Uterus (tissue), 4 donors: ENCODE data around the gene NAV1. TPM values are rescaled to one million over a fixed set of nuclear protein-coding genes. Genes with fewer than 3 reads are reported as not detected.
A peak's percentile ranks its signal among the peaks of the same experiment; 100 is the strongest.

Experiments used
- DNase-seq, 2 donors: peaks; one replicate each; pipeline ENCODE4 v3.0.0-alpha.2; 2019 to 2020
- H3K27ac ChIP-seq, 2 donors: fragments of 200-600 bp; sonication (generic); 1 replicate in 1 of 2; 2 replicates in 1 of 2; pipeline ENCODE4 v1.5.1; 2016 to 2018
- H3K27me3 ChIP-seq, 2 donors: fragments of 200-600 bp; sonication (generic); one replicate each; pipeline ENCODE4 v1.5.1; 2018 to 2019; ENCODE audit warnings: control low read depth in 1 of 2
- H3K36me3 ChIP-seq, 2 donors: fragments of 200-600 bp; sonication (generic); one replicate each; pipeline ENCODE4 v1.5.1; 2019; ENCODE audit warnings: control low read depth in 1 of 2
- H3K4me1 ChIP-seq, 2 donors: fragments of 200-600 bp; sonication (generic); one replicate each; pipeline ENCODE4 v1.5.1; 2018 to 2019; ENCODE audit warnings: control low read depth in 1 of 2
- H3K4me3 ChIP-seq, 2 donors: fragments of 200-600 bp; sonication (generic); 1 replicate in 1 of 2; 2 replicates in 1 of 2; pipeline ENCODE4 v1.5.1; 2018 to 2019; ENCODE audit warnings: mild to moderate bottlenecking in 1 of 2
- H3K9me3 ChIP-seq, 2 donors: fragments of 200-600 bp; sonication (generic); one replicate each; pipeline ENCODE4 v1.5.1; 2019; ENCODE audit warnings: control low read depth in 1 of 2
- POLR2A ChIP-seq, 2 donors: fragments of 450-650 bp; IDR thresholded peaks; one replicate each; pipeline ENCODE4 v1.6.1; 2016; ENCODE audit warnings: antibody characterized with exemption in 2 of 2, mild to moderate bottlenecking in 1 of 2, moderate library complexity in 1 of 2
- intact Hi-C: fragments of 100-400 bp; cut with DNase I; formaldehyde crosslinking; loops from one replicate; pipeline ENCODE4 v1.15.1; 2023; ENCODE audit warnings: low total_unique reads
- total RNA-seq, 4 donors: library from RNA; depleted of rRNA in 3 of 4; stranded (reverse); fragments of >200 nt in 3 of 4; gene quantifications; one replicate each; pipeline versions ENCODE4 v1.1.0 to v1.2.4, GENCODE V29; 2014 to 2023
- TF ChIP-seq, protein P1 (sequence below), 4 experiments: fragments of 200-600 bp in 2 of 4; fragments of 450-650 bp in 2 of 4; sonication (generic) in 2 of 4; IDR thresholded peaks; one replicate each; pipeline ENCODE4 v1.5.1; 2016 to 2019; ENCODE audit warnings: antibody characterized with exemption in 4 of 4, mild to moderate bottlenecking in 2 of 4, moderate library complexity in 1 of 4
- donor health status: DM: yes; HTN: yes; CAD: no.

NAV1 gene
- total RNA-seq, 4 donors from 2014 or later = 25.1 to 86.1 (median 58.5) TPM

GRCh38 chr1:201501812-201502510, 37.0 kb upstream of the NAV1 start:
- intact Hi-C loops = no loop called here
- peaks cover 8 to 18% of the 10 kb centered on the region in 2 donors for H3K4me1 ChIP-seq

DNA sequence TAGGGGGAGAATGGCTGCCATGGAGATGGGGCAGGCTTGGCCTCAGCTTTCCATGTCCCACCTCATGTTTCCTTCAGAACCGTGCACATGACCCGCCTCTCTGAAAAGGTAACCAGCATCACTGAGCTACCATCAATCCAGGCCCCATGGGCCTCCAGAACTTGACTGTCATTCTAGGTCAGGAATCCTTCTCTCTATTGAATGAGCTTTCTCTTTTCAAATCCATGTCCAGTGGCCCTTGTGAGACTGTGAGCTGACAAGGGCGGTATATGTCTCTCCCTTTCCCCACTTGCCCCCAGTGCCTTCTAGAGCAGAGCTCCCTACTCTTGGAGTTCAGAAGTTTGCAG, 36.4 kb upstream of the NAV1 start:
- peaks cover 10 to 18% of the 10 kb centered on the region in 2 donors for H3K4me1 ChIP-seq
- no peak for DNase-seq
- H3K36me3 ChIP-seq = no peaks in the 10 kb centered on the region
- intact Hi-C loops = no loop called here
- no peak for TF ChIP-seq POLR2A (IDR thresholded peaks at IDR 0.05)
- TF ChIP-seq, protein P1, sequence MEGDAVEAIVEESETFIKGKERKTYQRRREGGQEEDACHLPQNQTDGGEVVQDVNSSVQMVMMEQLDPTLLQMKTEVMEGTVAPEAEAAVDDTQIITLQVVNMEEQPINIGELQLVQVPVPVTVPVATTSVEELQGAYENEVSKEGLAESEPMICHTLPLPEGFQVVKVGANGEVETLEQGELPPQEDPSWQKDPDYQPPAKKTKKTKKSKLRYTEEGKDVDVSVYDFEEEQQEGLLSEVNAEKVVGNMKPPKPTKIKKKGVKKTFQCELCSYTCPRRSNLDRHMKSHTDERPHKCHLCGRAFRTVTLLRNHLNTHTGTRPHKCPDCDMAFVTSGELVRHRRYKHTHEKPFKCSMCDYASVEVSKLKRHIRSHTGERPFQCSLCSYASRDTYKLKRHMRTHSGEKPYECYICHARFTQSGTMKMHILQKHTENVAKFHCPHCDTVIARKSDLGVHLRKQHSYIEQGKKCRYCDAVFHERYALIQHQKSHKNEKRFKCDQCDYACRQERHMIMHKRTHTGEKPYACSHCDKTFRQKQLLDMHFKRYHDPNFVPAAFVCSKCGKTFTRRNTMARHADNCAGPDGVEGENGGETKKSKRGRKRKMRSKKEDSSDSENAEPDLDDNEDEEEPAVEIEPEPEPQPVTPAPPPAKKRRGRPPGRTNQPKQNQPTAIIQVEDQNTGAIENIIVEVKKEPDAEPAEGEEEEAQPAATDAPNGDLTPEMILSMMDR (IDR thresholded peaks at IDR 0.05) = no peak
- no peaks in the 10 kb centered on the region for H3K27me3 ChIP-seq
- H3K9me3 ChIP-seq = no peaks in the 10 kb centered on the region
- H3K27ac ChIP-seq = peak overlapping the region; percentile 97 to 99
- H3K4me3 ChIP-seq = peak overlapping the region; percentile 25 to 93

More at GRCh38 chr1:201501812-201502510, 37.0 kb upstream of the NAV1 start:
- TF ChIP-seq, protein P1 (IDR thresholded peaks at IDR 0.05) = no peak
- peak in 1 of 2 donors; percentile 8 for TF ChIP-seq POLR2A (IDR thresholded peaks at IDR 0.05)
- no peaks in the 10 kb centered on the region for H3K36me3 ChIP-seq
- H3K4me3 ChIP-seq = peak overlapping the region; percentile 25 to 93
- no peaks in the 10 kb centered on the region for H3K9me3 ChIP-seq
- no peaks in the 10 kb centered on the region for H3K27me3 ChIP-seq
- peak; percentile 49 to 69 for DNase-seq
- peak overlapping the region; percentile 97 to 99 for H3K27ac ChIP-seq

DNA sequence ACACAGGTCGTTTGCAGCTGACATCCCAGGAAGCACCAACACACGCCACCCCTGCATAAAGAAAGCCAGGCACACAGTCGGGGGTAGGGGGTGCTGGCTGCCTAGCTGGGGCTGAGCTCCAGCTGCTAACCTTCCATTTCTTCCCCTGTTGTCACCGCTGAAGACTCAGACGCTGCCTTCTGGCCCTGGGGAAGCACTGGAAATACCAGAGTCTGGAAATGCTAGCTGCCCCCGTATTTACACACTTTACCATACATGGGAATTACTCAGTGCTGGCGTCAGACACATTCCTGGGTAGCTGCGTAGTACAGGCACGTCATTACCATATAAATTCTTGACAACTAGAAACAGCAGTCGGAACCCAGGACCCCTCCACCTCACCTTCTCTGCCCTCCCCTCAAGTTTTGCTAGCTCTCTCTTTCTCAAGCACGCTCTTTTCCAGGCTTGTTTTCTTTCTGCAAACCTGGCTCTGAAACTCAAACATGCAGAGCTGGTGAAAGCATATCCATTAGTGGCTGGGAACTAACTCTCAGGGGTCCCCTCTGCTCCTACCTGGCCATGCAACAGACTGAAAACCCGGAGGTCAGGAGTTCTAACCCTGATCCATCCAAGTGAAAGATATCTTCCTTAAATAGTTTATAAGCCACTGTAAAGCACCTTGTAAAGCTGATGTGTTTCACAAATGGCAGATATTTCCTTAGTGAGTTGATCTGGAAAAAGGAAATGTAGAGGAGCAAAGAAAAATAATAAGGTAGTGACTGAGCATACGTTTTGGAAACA, 35.3 kb upstream of the NAV1 start:
- peak overlapping the region; percentile 67 to 93 for H3K4me3 ChIP-seq
- TF ChIP-seq, protein P1 (IDR thresholded peaks at IDR 0.05) = no peak
- peak; percentile 84 to 94 for TF ChIP-seq POLR2A (IDR thresholded peaks at IDR 0.05)
- no peaks in the 10 kb centered on the region for H3K27me3 ChIP-seq
- peak overlapping the region; percentile 97 to 99 for H3K27ac ChIP-seq
- intact Hi-C loops = no loop called here
- peaks cover 17 to 18% of the 10 kb centered on the region in 2 donors for H3K4me1 ChIP-seq
- DNase-seq = peak; percentile 84 to 95
- no peaks in the 10 kb centered on the region for H3K9me3 ChIP-seq
- no peaks in the 10 kb centered on the region for H3K36me3 ChIP-seq

GRCh38 chr1:201504179-201504631, 34.7 kb upstream of the NAV1 start:
- no peaks in the 10 kb centered on the region for H3K27me3 ChIP-seq
- no peak for DNase-seq
- peak overlapping the region; percentile 67 to 93 for H3K4me3 ChIP-seq
- H3K4me1 ChIP-seq = peaks cover 16% of the 10 kb centered on the region in 2 donors
- intact Hi-C loops = no loop called here
- no peaks in the 10 kb centered on the region for H3K9me3 ChIP-seq
- peak overlapping the region; percentile 97 to 99 for H3K27ac ChIP-seq
- no peaks in the 10 kb centered on the region for H3K36me3 ChIP-seq
- TF ChIP-seq, protein P1 (IDR thresholded peaks at IDR 0.05) = no peak
- no peak for TF ChIP-seq POLR2A (IDR thresholded peaks at IDR 0.05)
